ENCODE data around the gene IL9R. TPM values are rescaled to one million over a fixed set of nuclear protein-coding genes. Genes with fewer than 3 reads are reported as not detected.
"Not testable (repeated sequence)": the region's sequence is repeated elsewhere in the genome, so short reads cannot be mapped to it uniquely, and the experiment has no call there.

The IL9R gene
- total and polyA plus RNA-seq, 9 of the 15 experiments (the other 6 are each of a cell fraction or from before 2014, with no cell fraction given) = 0.58 to 2.7 (median 1.6) TPM

DNA sequence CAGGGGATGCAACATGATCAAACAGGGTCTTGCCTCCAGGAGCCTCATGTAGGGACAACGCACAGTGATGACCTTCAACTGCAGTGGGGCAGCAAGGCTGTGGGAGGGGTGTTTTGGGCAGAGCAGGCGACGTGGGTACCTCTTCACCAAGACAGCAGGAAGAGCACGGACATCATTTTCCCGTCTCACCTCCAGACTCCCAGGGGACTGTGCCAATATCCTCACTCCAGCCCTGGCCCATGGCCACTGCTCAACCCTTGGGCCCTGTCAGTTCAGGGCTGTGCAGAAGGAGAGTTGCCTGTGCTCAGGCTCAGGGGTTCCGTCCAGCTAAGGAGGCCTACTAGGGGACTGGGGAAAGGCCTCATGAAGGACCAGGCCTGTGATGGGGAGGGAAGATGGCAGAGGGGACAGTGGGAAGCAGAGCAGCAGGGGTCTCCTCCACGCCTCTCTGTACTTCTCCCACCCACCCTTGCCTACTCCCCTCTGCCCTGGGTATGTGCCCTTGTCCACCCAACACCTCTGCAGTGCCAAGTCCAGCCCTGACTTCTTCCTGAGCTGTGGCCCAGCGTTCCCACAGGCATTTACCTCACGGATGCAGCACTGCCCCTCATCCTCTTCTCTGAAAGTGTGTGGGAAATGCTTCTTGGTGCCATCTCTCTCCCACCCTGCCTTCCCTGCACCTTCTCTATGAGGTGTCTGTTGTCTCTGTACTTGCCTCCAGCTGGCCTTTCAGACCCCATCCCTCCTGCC lies 1.4 kb downstream of the IL9R start (continued):
- TF ChIP-seq THAP12 (CRISPR knock-in tag; IDR thresholded peaks at IDR 0.05) = no peak

- not testable (repeated sequence) for ATAC-seq, FAIRE-seq
These were observed 2.3 kb downstream of the IL9R start for GRCh38 chrX:155999751-156000150.

More at GRCh38 chrX:155999751-156000150, 2.3 kb downstream of the IL9R start:
- H3K9ac ChIP-seq (ENCODE audit: insufficient read depth in 1 of 2, low read depth in 2 of 2, low read length in 2 of 2); in situ Hi-C loops (cut with MboI); H3K27ac ChIP-seq (ENCODE audit: extremely low read depth, low read depth, low read length); intact Hi-C loops (cut with micrococcal nuclease); H3K36me3 ChIP-seq (ENCODE audit: control insufficient read depth, insufficient read depth, low read length); H3K4me2 ChIP-seq (ENCODE audit: insufficient read depth, low read length); BruUV-seq (replicated peaks); H4K20me1 ChIP-seq (replicated peaks; ENCODE audit: control insufficient read depth, insufficient read depth, low read length); H3K9me3 ChIP-seq (replicated peaks; ENCODE audit: control insufficient read depth, insufficient read depth, low read depth, low read length); CTCF ChIA-PET (ENCODE audit: low intra/inter-chr PET ratio); H3K9me1 ChIP-seq (ENCODE audit: control insufficient read depth, insufficient read depth, low read length); H3K27me3 ChIP-seq (ENCODE audit: control insufficient read depth in 2 of 2, insufficient read depth in 2 of 2, low read length in 2 of 2); H2AFZ ChIP-seq (ENCODE audit: low read depth, low read length); POLR2A ChIA-PET; DNase-seq (ENCODE audit: extremely low read depth in 1 of 4, low spot score in 3 of 4); H3K79me2 ChIP-seq (ENCODE audit: control insufficient read depth, insufficient read depth, low read length); H3K4me3 ChIP-seq; TF ChIP-seq ATF3 (CRISPR knock-in tag; conservative IDR thresholded peaks at IDR 0.05): not testable (repeated sequence)
- WGBS (ENCODE audit: insufficient coverage, low coverage, missing lambda C conversion rate) = 94% methylated on average over 5 of the region's 9 CpGs
- TF ChIP-seq ATF3 (IDR thresholded peaks at IDR 0.05) = peak; percentile 54
- peaks cover 35 to 47% of the 10 kb centered on the region in 2 experiments for H3K4me1 ChIP-seq (replicated peaks in 1 of 2; ENCODE audit: control insufficient read depth in 2 of 2, insufficient read depth in 2 of 2, low read length in 2 of 2)
